Fibroblast of lung (primary cell): Measurements from ENCODE around the gene FOXL3. TPM values are rescaled to one million over a fixed set of nuclear protein-coding genes. Genes with fewer than 3 reads are reported as not detected.

Source experiments
- DNase-seq, 2 donors: peaks; one replicate each; pipeline versions ENCODE4 v3.0.0 to v3.0.0-alpha.2; 2010; ENCODE audit warnings: low read depth in 2 of 2
- H2AFZ ChIP-seq: 2 replicates; pipeline ENCODE4 v1.5.1; 2012; ENCODE audit warnings: low read length, control low read depth, inconsistent platforms
- H3K27ac ChIP-seq: 2 replicates; pipeline ENCODE4 v1.5.1; 2011; ENCODE audit warnings: low read length, control low read depth; ENCODE audit not compliant: insufficient read depth
- H3K27me3 ChIP-seq: 2 replicates; pipeline ENCODE4 v1.5.1; 2011; ENCODE audit warnings: mild to moderate bottlenecking, low read length; ENCODE audit not compliant: control insufficient read depth, insufficient read depth
- H3K36me3 ChIP-seq: 2 replicates; pipeline ENCODE4 v1.5.1; 2011; ENCODE audit warnings: low read length; ENCODE audit not compliant: control insufficient read depth, insufficient read depth
- H3K4me1 ChIP-seq: 2 replicates; pipeline ENCODE4 v1.5.1; 2011; ENCODE audit warnings: low read length; ENCODE audit not compliant: control insufficient read depth, insufficient read depth; ENCODE audit errors: extremely low read depth
- H3K4me2 ChIP-seq: 2 replicates; pipeline ENCODE4 v1.5.1; 2011; ENCODE audit warnings: low read length, control low read depth; ENCODE audit not compliant: insufficient read depth; ENCODE audit errors: extremely low read depth
- H3K4me3 ChIP-seq, 4 experiments: fragments of 200-600 bp in 1 of 4; sonication (generic) in 1 of 4; replicated peaks in 1 of 4; 2 replicates each; pipeline ENCODE4 v1.5.1; 2011 to 2016; ENCODE audit warnings: low read length in 4 of 4, low read depth in 3 of 4, mild to moderate bottlenecking in 3 of 4, control low read depth in 2 of 4, inconsistent platforms in 1 of 4, mixed read lengths in 1 of 4; ENCODE audit not compliant: insufficient read depth in 1 of 4; ENCODE audit errors: control extremely low read depth in 1 of 4
- H3K79me2 ChIP-seq: 2 replicates; pipeline ENCODE4 v1.5.1; 2012; ENCODE audit warnings: mild to moderate bottlenecking, low read length, inconsistent platforms; ENCODE audit not compliant: control insufficient read depth, insufficient read depth
- H3K9ac ChIP-seq: 2 replicates; pipeline ENCODE4 v1.5.1; 2011; ENCODE audit warnings: mild to moderate bottlenecking, low read length, control low read depth; ENCODE audit not compliant: insufficient read depth
- H3K9me3 ChIP-seq: 2 replicates; pipeline ENCODE4 v1.5.1; 2012; ENCODE audit warnings: low read depth, low read length; ENCODE audit not compliant: control insufficient read depth, insufficient read depth
- H4K20me1 ChIP-seq: 2 replicates; pipeline ENCODE4 v1.5.1; 2011; ENCODE audit warnings: low read length; ENCODE audit not compliant: control insufficient read depth, insufficient read depth; ENCODE audit errors: extremely low read depth
- EZH2 ChIP-seq: IDR thresholded peaks from 2 replicates; pipeline ENCODE4 v1.5.1; 2012; ENCODE audit warnings: low read length, control low read depth, mild to moderate bottlenecking; ENCODE audit errors: missing control alignments
- polyA plus RNA-seq, 2 donors: library from polyadenylated mRNA; depleted of rRNA in 1 of 2; stranded (reverse) in 1 of 2; unstranded in 1 of 2; fragments of >200 nt; gene quantifications; 2 replicates each; pipeline ENCODE4 v1.2.1, GENCODE V29; 2011 to 2012; ENCODE audit warnings: missing spikeins in 1 of 2
- total RNA-seq: library from RNA; depleted of rRNA; stranded (reverse); fragments of >200 nt; gene quantifications from 2 replicates; pipeline ENCODE4 v1.2.1, GENCODE V29; 2014
- TF ChIP-seq, protein P1 (sequence below), 2 donors: IDR thresholded peaks in 1 of 2; conservative IDR thresholded peaks in 1 of 2; 1 replicate in 1 of 2; 2 replicates in 1 of 2; pipeline ENCODE4 v1.5.1; 2011 to 2012; ENCODE audit warnings: low read length in 2 of 2, control low read depth in 1 of 2, inconsistent platforms in 1 of 2, low read depth in 1 of 2, mild to moderate bottlenecking in 1 of 2

FOXL3 gene
- total and polyA plus RNA-seq, 2 donors (not counting 1 experiment from before 2014, with no cell fraction given) = not detected

DNA sequence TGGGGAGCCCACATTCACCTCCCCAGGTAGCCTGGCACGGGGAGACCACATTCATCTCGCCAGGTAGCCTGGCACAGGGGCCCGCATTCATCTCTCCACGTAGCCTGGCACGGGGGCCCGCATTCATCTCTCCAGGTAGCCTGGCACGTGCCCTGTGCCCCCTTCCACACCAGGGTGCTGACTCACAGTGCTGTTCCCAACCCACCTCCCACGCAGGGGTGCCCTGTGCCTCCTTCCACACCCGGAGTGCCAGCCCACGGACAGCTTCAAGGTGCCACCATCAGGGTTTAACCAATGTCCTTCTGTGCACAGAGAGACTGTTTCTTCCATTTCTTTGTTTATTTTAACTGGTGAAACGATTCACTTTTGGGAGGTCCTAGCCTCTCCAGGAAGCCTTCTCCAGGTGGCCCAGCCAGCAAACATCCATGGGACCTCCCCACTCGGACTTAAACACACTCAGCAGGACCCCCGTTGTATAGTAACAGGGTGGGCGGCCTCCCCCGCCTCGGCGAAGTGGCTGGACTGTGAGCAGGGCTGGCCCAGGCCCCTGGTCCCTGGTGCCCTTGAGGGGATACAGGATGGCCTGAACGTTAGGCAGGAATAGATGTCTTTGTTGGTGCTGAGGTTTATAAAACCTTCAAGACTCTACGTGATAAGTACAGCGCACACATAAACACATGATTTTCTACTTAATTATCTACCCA lies 41.1 kb upstream of the FOXL3 start:
- H3K4me1 ChIP-seq = no peaks in the 10 kb centered on the region
- H3K4me2 ChIP-seq = no peak overlapping the region
- no peak overlapping the region for H2AFZ ChIP-seq
- peaks cover 31% of the 10 kb centered on the region for H3K36me3 ChIP-seq
- H3K27me3 ChIP-seq = no peaks in the 10 kb centered on the region
- H4K20me1 ChIP-seq = no peaks in the 10 kb centered on the region
- no peaks in the 10 kb centered on the region for H3K9me3 ChIP-seq
- no peak overlapping the region for H3K27ac ChIP-seq
- no peak overlapping the region for H3K9ac ChIP-seq
- H3K4me3 ChIP-seq = no peak overlapping the region
- DNase-seq = no peak
- H3K79me2 ChIP-seq = peaks cover 3% of the 10 kb centered on the region
- TF ChIP-seq EZH2 = no peak
- TF ChIP-seq, protein P1, sequence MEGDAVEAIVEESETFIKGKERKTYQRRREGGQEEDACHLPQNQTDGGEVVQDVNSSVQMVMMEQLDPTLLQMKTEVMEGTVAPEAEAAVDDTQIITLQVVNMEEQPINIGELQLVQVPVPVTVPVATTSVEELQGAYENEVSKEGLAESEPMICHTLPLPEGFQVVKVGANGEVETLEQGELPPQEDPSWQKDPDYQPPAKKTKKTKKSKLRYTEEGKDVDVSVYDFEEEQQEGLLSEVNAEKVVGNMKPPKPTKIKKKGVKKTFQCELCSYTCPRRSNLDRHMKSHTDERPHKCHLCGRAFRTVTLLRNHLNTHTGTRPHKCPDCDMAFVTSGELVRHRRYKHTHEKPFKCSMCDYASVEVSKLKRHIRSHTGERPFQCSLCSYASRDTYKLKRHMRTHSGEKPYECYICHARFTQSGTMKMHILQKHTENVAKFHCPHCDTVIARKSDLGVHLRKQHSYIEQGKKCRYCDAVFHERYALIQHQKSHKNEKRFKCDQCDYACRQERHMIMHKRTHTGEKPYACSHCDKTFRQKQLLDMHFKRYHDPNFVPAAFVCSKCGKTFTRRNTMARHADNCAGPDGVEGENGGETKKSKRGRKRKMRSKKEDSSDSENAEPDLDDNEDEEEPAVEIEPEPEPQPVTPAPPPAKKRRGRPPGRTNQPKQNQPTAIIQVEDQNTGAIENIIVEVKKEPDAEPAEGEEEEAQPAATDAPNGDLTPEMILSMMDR (conservative IDR thresholded peaks at IDR 0.05 in 1 of 2, IDR thresholded peaks at IDR 0.05 in 1 of 2; ENCODE audit: low read depth in 1 of 2, low read length in 2 of 2) = no peak

DNA sequence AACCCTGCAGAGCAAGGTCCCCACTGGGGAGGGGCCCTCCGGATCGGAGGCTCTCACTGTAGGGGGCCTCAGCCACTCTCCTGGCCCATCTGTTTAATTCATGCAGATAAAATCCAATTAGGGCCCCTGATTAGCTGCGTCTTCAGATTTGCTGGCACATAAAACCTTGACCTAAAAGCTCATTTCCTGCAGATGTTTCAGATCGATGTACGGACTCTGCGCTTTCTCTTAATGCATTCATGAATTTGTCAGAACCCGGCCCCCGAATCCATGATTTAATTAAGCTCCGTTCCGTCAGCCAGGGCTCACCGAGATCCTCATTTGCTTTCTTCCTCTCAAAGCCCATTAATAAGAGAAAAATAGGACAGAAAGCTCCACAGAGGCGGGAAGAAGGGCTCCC lies 40.0 kb upstream of the FOXL3 start:
- Histone ChIP-seq H3K79me2 (peaks cover 3% of the 10 kb centered on the region), H3K4me1 (no peaks in the 10 kb centered on the region), H3K27ac (no peak overlapping the region), H4K20me1 (no peaks in the 10 kb centered on the region), H3K36me3 (peaks cover 31% of the 10 kb centered on the region), H3K4me3 (no peak overlapping the region), H3K27me3 (no peaks in the 10 kb centered on the region), H3K9ac (no peak overlapping the region), H3K4me2 (no peak overlapping the region), H2AFZ (no peak overlapping the region), H3K9me3 (no peaks in the 10 kb centered on the region)
- no peak for DNase-seq
- TF ChIP-seq, protein P1 (conservative IDR thresholded peaks at IDR 0.05 in 1 of 2, IDR thresholded peaks at IDR 0.05 in 1 of 2; ENCODE audit: low read depth in 1 of 2, low read length in 2 of 2) = no peak
- TF ChIP-seq EZH2 = no peak

- no peaks in the 10 kb centered on the region for H4K20me1 ChIP-seq
- H3K9ac ChIP-seq = no peak overlapping the region
- H3K36me3 ChIP-seq = peaks cover 31% of the 10 kb centered on the region
- H3K4me1 ChIP-seq = no peaks in the 10 kb centered on the region
- no peak overlapping the region for H2AFZ ChIP-seq
- no peaks in the 10 kb centered on the region for H3K9me3 ChIP-seq
- no peak overlapping the region for H3K4me3 ChIP-seq
- H3K27ac ChIP-seq = no peak overlapping the region
- TF ChIP-seq, protein P1 (conservative IDR thresholded peaks at IDR 0.05 in 1 of 2, IDR thresholded peaks at IDR 0.05 in 1 of 2; ENCODE audit: low read depth in 1 of 2, low read length in 2 of 2) = no peak
- no peak for TF ChIP-seq EZH2
- DNase-seq = no peak
- H3K27me3 ChIP-seq = no peaks in the 10 kb centered on the region
- no peaks in the 10 kb centered on the region for H3K79me2 ChIP-seq
- H3K4me2 ChIP-seq = no peak overlapping the region
Observed at GRCh38 chr7:250523-250922, 39.4 kb upstream of the FOXL3 start.
